Brain pericyte (primary cell): ENCODE results near the gene RDH11.

Experiments
- DNase-seq: peaks from one replicate; pipeline ENCODE4 v3.0.0-alpha.2; 2012; ENCODE audit warnings: low read depth, low spot score

RDH11 gene

DNA sequence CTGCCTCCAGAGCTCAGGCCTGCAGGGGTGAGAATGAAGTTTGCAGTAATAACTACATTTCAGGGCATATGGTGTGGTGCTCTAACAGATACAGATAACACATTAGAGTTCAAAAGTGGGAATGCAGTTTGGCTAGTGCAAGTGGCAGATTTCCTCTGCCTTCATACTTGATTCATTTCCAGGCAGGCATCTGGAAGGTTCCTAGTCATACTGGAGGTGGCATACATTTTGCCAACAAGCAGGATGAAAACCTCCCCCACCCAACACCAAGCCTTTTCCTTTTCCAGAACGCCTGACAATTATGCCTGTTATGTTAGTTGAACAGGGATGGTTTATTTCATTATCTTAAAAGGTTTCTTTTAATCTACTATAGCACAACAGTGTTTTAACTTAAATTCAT lies 45.4 kb downstream of the RDH11 start:
- DNase-seq: no peak

GRCh38 chr14:67646131-67646530 lies 49.4 kb downstream of the RDH11 start:
- DNase-seq: no peak

GRCh38 chr14:67645414-67645813 lies 50.1 kb downstream of the RDH11 start:
- no peak for DNase-seq

DNA sequence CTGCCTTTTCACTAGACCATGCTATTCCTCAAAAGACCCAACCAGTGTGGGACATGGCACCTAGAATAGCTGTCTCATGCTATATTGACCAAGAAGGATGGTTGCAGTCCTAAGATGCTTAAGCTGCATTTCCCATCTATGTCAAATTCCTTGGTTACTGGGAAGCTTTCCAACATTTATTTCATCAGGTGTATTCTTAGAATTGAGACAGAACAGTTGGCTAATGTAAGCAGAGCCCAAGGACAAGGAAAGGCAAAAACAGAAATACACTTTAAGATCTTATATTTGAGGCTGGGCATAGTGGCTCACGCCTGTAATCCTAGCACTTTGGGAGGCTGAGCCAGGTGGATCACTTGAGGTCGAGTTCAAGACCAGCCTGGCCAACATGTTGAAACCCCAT lies 51.1 kb downstream of the RDH11 start:
- DNase-seq: no peak

DNA sequence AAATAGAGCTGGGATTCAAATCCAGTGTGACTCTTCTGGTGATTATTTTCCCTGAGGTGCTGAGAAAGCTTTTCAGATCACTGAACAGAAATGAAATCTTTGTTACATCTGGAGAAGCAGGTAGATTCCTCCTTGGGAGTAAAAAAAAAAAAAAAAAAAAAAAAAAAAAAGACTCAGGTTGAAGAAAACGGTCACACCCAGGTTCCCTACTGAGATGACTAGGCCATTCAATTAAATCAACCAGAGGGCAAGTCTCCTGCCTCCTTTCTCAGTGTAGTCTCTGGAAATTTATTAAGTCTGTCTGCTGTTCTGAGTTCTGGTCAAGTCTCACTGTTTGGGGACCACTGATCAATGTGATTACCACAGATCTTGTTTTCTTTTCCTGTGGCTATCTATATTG lies 51.9 kb downstream of the RDH11 start:
- no peak for DNase-seq

DNA sequence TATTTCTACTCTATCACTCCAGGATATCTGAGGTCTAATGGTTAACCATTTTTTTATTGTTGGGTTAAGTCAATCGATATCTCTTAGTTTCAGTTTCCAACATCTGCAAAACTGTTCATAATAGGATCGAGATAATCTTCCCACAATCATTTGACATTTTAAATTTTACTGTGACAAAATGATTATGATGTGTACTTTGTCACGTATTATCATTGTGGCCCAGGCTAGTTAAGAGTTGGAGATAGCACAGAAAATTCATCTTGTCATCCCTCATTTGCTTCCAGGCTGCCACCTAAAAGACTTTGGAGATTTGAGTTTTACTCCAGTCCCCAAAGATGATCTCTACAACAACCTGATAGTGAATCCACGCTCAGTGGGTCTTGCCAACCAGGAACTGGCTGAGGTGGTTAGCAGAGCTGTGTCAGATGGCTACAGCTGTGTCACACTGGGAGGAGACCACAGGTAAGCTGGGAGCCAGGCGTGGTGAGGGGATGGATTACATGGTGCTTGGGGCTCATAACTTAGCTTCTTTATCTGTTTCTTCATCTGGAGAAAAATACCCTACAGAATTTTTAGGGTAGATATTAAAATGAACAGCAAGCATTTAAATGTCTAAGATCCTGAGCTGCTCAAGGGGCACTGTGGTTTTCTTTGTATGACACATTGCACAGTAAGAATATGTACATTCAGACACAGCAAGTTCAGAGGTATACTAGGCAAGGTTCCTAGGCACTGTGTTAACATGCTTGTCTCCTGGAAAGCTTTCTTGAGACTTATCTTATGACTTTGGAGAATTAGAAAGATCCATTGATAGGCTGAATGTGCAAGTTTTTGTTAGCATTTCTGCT lies 53.4 kb downstream of the RDH11 start:
- no peak for DNase-seq

GRCh38 chr14:67641480-67641879 lies 54.1 kb downstream of the RDH11 start:
- no peak for DNase-seq

- DNase-seq: no peak
These were observed 56.9 kb downstream of the RDH11 start for GRCh38 chr14:67638642-67639041.

- DNase-seq: no peak
These were observed 59.1 kb downstream of the RDH11 start for GRCh38 chr14:67636361-67636919.

DNA sequence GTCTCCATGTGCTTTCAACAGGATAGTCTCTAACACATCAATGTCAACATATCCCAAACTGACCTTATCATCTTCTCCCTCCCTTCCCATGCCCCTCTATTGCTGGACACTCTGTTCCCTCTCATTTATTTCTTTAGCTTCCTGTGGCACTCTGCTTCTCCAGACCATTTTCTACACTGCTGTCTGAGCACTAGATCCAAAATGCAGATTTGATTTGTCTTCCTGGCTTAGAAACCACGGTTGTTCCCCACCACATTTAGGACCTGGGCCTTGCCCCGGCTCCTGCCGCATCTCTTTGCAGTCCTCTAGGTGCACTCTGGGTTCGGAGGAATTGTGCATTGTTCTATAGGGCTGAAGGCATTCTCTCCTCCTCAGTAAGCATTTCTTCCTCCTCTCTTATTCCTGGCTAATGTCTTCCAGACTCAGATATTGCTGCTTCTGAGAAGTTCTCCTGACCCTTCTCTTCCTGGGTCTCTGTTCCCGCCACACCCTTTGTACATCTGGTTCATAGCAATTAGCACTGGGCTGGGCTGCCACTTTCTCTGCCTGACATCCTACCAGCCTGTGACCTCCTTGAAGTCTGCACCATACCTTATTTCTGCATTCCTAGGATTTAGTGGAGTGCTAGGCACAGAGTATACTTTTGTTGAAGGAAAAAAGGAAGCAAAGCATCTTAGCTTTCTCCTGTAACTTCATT lies 62.0 kb downstream of the RDH11 start:
- no peak for DNase-seq

DNA sequence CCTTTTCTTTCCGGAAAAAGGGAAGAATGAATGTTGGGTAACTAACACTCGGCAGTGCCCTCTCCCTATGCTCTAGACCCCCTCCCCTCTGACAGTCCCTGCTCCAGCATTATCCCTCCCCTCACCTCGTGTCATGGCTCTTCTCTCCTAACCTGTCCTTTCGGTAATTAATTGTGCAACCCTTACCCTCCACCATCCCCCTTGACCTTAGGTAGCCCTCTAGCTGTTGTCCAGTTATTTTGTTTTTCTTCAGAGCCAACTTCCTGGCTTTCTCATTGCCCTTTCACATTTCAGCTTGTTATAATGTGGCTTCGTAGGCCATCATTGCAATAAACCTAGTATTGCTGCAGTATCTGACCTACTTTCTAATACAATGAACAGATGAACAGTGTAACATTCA lies 64.6 kb downstream of the RDH11 start:
- DNase-seq: no peak

- no peak for DNase-seq
These were observed 65.4 kb downstream of the RDH11 start for GRCh38 chr14:67630186-67630585.

DNA sequence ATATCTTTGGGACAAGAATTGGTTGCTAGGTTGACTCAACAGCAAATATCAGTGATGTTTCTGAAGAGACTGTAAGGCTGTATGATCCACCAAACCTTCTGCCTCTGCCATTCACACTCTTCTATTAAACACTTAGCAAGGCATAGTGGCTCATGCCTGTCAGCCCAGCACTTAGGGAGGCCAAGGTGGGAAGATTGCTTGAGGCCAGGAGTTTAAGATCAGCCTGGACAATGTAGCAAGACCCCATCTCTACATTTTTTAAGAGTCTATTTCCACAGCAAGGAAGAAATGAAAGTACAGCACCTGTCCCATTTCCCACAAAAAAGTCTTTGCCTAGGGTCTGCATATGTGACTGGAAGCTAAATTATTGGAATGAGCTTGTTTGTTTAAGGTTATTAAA lies 68.0 kb downstream of the RDH11 start:
- no peak for DNase-seq
